ENCODE data around the gene RASA3.
"Not testable (repeated sequence)": the region's sequence is repeated elsewhere in the genome, so short reads cannot be mapped to it uniquely, and the experiment has no call there.

The RASA3 gene

GRCh38 chr13:114099918-114100445, 32.4 kb downstream of the RASA3 start:
- DNase-seq (ENCODE audit: insufficient read length, low spot score) (no peak), FAIRE-seq (no peak)
- no peak for TF ChIP-seq CTCF (IDR thresholded peaks at IDR 0.05; ENCODE audit: insufficient read depth, missing control alignments)

GRCh38 chr13:114099191-114099590, 33.2 kb downstream of the RASA3 start:
- TF ChIP-seq CTCF (IDR thresholded peaks at IDR 0.05; ENCODE audit: insufficient read depth, missing control alignments), result no peak
- no peak for DNase-seq (ENCODE audit: insufficient read length, low spot score)
- FAIRE-seq, result no peak

DNA sequence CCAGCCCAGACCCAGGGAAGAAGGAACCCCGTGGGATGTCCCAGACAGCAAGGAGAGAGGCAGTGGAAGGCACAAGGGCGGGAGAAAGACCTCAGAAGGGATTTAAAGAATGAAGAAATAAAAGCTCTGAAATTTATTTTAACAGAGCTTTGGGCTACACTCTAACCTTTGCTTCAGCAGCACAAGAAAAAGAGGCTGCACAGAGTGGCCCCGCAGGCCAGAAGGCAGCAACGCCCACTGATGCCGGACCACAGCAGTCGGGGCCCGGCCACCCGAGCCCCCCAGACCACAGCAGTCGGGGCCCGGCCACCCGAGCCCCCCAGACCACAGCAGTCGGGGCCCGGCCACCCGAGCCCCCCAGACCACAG, 33.8 kb downstream of the RASA3 start:
- not testable (repeated sequence) for FAIRE-seq; DNase-seq (ENCODE audit: insufficient read length, low spot score)

GRCh38 chr13:114097893-114098688, 34.3 kb downstream of the RASA3 start:
- no peak for TF ChIP-seq CTCF (IDR thresholded peaks at IDR 0.05; ENCODE audit: insufficient read depth, missing control alignments)
- no peak for DNase-seq (ENCODE audit: insufficient read length, low spot score)
- no peak for FAIRE-seq

DNA sequence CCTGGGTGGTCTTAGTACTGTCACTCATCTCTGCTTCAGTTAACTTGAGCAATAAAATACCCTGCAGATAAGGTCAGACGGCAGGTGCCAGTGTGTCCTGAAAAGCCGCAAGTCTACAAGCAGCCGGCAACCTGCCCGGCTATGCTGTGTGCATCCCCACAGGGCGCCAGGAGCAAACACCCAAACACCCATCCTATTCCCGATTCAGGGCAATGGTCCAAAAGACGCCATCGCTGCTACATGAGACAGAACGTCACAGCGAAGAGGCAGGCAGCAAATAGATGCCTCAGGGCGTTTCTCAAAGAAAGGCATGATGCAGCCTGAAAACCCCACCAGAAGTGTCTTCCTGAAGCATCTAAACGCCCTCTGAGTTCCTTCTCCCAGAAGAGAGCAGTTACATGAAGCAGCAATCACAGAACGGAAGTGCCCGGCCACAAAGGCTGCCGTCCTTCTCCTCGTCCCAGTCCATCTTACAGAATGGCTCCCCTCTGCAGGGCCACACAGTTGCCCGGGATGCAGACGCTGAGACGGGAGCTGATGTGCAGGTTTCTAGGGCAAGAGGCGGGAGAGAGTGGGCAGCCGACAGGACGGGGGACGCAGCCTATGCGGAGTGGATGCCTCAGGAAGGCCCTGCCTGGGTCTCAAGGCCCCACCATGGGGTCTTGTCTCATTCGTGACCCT, 35.1 kb downstream of the RASA3 start:
- DNase-seq (ENCODE audit: insufficient read length, low spot score) (no peak), FAIRE-seq (no peak)
- no peak for TF ChIP-seq CTCF (IDR thresholded peaks at IDR 0.05; ENCODE audit: insufficient read depth, missing control alignments)

- no peak for DNase-seq (ENCODE audit: insufficient read length, low spot score)
- FAIRE-seq, result no peak
- no peak for TF ChIP-seq CTCF (IDR thresholded peaks at IDR 0.05; ENCODE audit: insufficient read depth, missing control alignments)
Measured at GRCh38 chr13:114096811-114097211, 35.6 kb downstream of the RASA3 start.

- DNase-seq (ENCODE audit: insufficient read length, low spot score), result no peak
- no peak for FAIRE-seq
- no peak for TF ChIP-seq CTCF (IDR thresholded peaks at IDR 0.05; ENCODE audit: insufficient read depth, missing control alignments)
Measured at GRCh38 chr13:114096031-114096485, 36.4 kb downstream of the RASA3 start.
